ENCODE results near the gene OR2A5. TPM values are rescaled to one million over a fixed set of nuclear protein-coding genes. Genes with fewer than 3 reads are reported as not detected.

Gene OR2A5
- total and polyA plus RNA-seq, 5 experiments from 2014 or later = 0.05 TPM; not detected in 4

GRCh38 chr7:144020340-144020739 lies 28.4 kb upstream of the OR2A5 start:
- Mint-ChIP-seq H3K36me3 (no peaks in the 10 kb centered on the region), H3K27me3 (peaks cover 0 to 3% (median 0%) of the 10 kb centered on the region in 5 donors), H3K27ac (no peak overlapping the region), H3K4me3 (no peak overlapping the region), H3K4me1 (no peaks in the 10 kb centered on the region), H3K9me3 (peaks cover 0 to 7% (median 0%) of the 10 kb centered on the region in 9 donors)
- ATAC-seq = no peak
- POLR2A ChIA-PET = no interaction called here
- DNase-seq = no peak

- H3K4me3 Mint-ChIP-seq = no peak overlapping the region
- peaks cover 0 to 7% (median 0%) of the 10 kb centered on the region in 9 donors for H3K9me3 Mint-ChIP-seq
- DNase-seq (no peak), ATAC-seq (no peak)
- no peak overlapping the region for H3K27ac Mint-ChIP-seq
- H3K27me3 Mint-ChIP-seq = peaks cover 0 to 3% (median 0%) of the 10 kb centered on the region in 5 donors
- POLR2A ChIA-PET = no interaction called here
- no peaks in the 10 kb centered on the region for H3K4me1 Mint-ChIP-seq
- H3K36me3 Mint-ChIP-seq = no peaks in the 10 kb centered on the region
Observed at GRCh38 chr7:144022169-144022568, 26.6 kb upstream of the OR2A5 start.

DNA sequence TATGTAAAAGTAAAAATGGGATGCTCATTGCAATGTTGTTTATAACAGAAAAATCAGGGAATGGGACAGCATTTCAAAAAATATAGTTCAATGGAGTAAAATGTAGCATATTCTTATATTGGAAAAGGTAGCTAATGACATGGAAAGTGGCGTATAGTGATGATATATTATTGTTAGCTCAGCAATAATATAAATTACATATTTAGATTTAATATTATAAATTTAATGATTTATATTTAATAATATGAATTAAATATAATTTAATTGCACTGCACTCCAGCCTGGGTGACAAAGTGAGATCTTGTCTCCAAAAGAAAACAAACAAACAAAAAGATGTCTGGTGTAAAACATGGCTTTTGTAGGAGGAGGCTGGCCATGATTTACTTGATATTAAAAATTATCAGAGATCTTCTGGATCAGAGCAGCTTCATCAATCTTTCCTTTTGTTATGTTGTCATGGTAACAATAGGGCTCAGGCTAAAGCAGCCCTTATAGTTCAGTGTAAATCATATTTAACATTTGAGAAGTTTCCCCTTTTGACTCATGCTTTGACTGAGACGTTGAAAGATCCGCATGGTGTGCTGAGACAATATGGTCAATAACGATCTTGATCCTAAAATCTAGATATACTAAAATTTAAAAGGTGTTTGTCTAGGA lies 25.4 kb upstream of the OR2A5 start:
- POLR2A ChIA-PET = no interaction called here
- peaks cover 0 to 7% (median 0%) of the 10 kb centered on the region in 9 donors for H3K9me3 Mint-ChIP-seq
- no peaks in the 10 kb centered on the region for H3K4me1 Mint-ChIP-seq
- peaks cover 0 to 3% (median 0%) of the 10 kb centered on the region in 5 donors for H3K27me3 Mint-ChIP-seq
- H3K36me3 Mint-ChIP-seq = no peaks in the 10 kb centered on the region
- H3K4me3 Mint-ChIP-seq = no peak overlapping the region
- ATAC-seq = no peak
- H3K27ac Mint-ChIP-seq = no peak overlapping the region
- no peak for DNase-seq

- H3K27ac Mint-ChIP-seq = no peak overlapping the region
- no peaks in the 10 kb centered on the region for H3K36me3 Mint-ChIP-seq
- POLR2A ChIA-PET = no interaction called here
- ATAC-seq (no peak), DNase-seq (no peak)
- H3K27me3 Mint-ChIP-seq = peaks cover 0 to 3% (median 0%) of the 10 kb centered on the region in 5 donors
- no peaks in the 10 kb centered on the region for H3K9me3 Mint-ChIP-seq
- H3K4me1 Mint-ChIP-seq = no peaks in the 10 kb centered on the region
- H3K4me3 Mint-ChIP-seq = no peak overlapping the region
Observed at GRCh38 chr7:144024213-144024612, 24.5 kb upstream of the OR2A5 start.

DNA sequence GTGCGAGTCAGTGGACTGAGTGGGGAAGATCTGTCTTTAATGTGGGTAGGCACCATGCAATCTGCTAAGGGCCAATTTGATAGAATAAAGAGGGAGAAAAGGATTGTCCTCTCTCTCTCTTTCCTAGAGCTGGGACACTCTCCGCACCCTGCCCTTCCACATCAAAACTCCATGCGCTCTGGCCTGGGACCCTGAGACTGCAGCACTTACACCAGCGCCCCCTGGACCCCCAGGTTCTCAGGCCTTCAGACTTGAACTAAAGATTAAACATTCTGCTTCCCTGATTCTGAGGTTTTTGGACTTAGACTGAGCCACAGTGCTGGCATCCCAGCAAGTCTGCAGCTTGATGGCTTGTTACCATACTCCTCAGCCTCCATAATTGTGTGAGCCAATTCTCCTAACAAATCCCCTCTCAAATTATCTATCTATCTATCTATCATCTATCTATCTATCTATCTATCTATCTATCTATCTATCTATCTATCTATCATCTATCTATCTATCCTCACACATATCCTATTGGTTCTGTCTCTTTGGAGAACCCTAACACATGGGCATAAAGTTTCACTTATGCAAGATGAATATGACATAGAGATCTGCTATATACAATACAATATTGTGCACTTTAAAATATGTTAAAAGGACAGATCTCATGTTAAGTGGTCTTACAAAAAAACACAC lies 22.4 kb upstream of the OR2A5 start:
- no peak overlapping the region for H3K4me3 Mint-ChIP-seq
- H3K27ac Mint-ChIP-seq = no peak overlapping the region
- no peaks in the 10 kb centered on the region for H3K36me3 Mint-ChIP-seq
- ATAC-seq (no peak), DNase-seq (no peak)
- POLR2A ChIA-PET = no interaction called here
- no peaks in the 10 kb centered on the region for H3K9me3 Mint-ChIP-seq
- no peaks in the 10 kb centered on the region for H3K4me1 Mint-ChIP-seq
- H3K27me3 Mint-ChIP-seq = peaks cover 0 to 2% (median 0%) of the 10 kb centered on the region in 5 donors

GRCh38 chr7:144027070-144027469 lies 21.7 kb upstream of the OR2A5 start:
- Mint-ChIP-seq H3K36me3 (no peaks in the 10 kb centered on the region), H3K27me3 (peaks cover 0 to 7% (median 4%) of the 10 kb centered on the region in 5 donors), H3K9me3 (no peaks in the 10 kb centered on the region), H3K27ac (no peak overlapping the region), H3K4me1 (no peaks in the 10 kb centered on the region), H3K4me3 (no peak overlapping the region)
- ATAC-seq (no peak), DNase-seq (no peak)
- POLR2A ChIA-PET = no interaction called here

DNA sequence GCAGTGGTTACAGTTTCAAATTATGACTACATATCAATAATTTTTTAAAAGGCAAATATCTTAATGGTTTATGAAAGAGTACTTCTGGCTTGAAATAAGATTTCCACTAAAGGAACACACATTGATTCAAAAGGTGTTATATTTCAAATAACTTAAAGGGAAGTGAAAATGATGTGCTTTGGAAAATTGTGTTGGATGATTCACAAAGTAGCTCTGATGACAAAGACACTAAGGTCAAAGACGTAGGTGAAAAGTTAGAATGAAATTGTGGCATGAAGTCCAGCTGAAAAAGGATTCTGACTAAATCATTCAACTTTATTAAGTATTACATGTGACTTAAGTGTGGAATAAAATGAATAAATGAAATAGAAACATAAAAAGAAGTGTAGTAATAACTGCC lies 20.8 kb upstream of the OR2A5 start:
- Mint-ChIP-seq H3K36me3 (no peaks in the 10 kb centered on the region), H3K27me3 (peaks cover 4 to 11% (median 6%) of the 10 kb centered on the region in 5 donors), H3K4me1 (no peaks in the 10 kb centered on the region), H3K9me3 (no peaks in the 10 kb centered on the region), H3K4me3 (no peak overlapping the region), H3K27ac (no peak overlapping the region)
- DNase-seq = no peak
- no peak for ATAC-seq
- POLR2A ChIA-PET = no interaction called here

DNA sequence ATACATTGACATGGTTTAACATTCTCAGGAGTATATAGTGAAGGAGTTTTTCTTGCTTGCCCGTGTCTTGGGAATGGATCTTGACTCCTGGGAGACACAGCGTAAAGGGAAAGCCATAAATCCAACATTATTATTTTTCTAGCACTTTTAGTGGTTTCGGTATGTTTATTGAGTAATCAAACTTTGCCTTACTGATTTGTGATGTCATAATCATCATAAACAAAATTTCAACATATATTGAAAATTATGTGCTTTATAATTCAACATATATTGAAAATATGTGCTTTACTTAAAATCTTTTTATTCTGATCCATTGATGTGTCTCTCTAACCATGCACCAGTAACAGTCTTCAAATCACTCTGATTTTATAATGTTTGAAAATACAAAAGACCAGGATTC lies 20.2 kb upstream of the OR2A5 start:
- POLR2A ChIA-PET = no interaction called here
- Mint-ChIP-seq H3K9me3 (no peaks in the 10 kb centered on the region), H3K27ac (no peak overlapping the region), H3K36me3 (no peaks in the 10 kb centered on the region), H3K27me3 (peaks cover 6 to 12% (median 11%) of the 10 kb centered on the region in 5 donors), H3K4me3 (no peak overlapping the region), H3K4me1 (no peaks in the 10 kb centered on the region)
- ATAC-seq (no peak), DNase-seq (no peak)

- Mint-ChIP-seq H3K27ac (no peak overlapping the region), H3K36me3 (no peaks in the 10 kb centered on the region), H3K27me3 (peaks cover 13 to 34% (median 18%) of the 10 kb centered on the region in 5 donors), H3K4me3 (no peak overlapping the region), H3K4me1 (no peaks in the 10 kb centered on the region), H3K9me3 (no peaks in the 10 kb centered on the region)
- DNase-seq = no peak
- POLR2A ChIA-PET = no interaction called here
- no peak for ATAC-seq
Observed at GRCh38 chr7:144032516-144032915, 16.2 kb upstream of the OR2A5 start.

DNA sequence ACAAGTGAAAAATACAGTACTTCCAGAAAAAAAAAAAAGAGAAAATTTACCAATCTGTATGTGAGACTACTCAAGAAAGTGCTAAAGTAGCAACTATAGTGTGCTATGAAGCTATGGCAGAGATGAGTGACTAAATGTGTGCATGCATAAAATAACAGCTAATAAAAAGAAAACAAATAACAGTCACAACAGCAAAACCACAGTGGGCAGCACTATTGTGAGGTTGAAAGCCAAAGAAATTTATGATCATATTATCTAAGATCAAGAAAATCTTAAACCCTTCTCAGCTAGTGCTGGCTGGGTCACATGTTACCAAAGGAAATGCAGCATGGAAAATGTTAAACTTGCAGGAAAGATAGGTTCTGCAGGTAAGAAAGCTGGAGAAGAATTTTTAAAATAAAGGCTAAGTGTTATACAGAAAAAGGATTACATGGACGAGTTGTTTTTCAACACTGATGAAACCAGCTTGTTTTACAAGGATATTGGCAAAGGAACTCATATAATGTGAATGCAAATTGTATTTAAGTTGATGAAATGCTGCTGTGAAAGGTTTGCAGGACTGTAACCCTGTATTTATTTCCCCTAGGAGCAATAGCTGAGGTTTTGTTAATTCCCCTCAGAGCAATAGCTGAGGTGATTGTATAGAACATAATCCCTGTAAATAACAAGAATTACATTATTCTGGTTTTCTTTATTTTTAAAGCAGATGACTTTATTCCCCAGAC lies 15.6 kb upstream of the OR2A5 start:
- no peaks in the 10 kb centered on the region for H3K4me1 Mint-ChIP-seq
- ATAC-seq (no peak), DNase-seq (no peak)
- no peak overlapping the region for H3K4me3 Mint-ChIP-seq
- H3K27me3 Mint-ChIP-seq = peaks cover 12 to 34% (median 18%) of the 10 kb centered on the region in 5 donors
- POLR2A ChIA-PET = no interaction called here
- no peak overlapping the region for H3K27ac Mint-ChIP-seq
- no peaks in the 10 kb centered on the region for H3K9me3 Mint-ChIP-seq
- H3K36me3 Mint-ChIP-seq = no peaks in the 10 kb centered on the region

DNA sequence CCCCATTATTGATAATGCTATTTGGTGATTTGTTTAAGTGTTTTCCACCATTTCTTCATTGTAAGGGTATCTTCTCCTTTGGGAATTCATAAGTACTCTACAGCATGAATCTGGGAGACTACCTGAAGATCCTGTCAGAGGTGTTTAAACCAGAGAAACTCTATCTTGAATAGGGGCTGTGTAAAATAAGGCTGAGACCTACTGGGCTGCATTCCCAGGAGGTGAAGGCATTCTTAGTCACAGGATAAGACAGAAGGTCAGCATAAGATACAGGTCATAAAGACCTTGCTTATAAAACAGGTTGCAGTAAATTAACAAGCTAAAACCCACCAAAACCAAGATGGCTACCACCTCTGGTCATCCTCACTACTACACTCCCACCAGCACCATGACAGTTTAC lies 13.4 kb upstream of the OR2A5 start:
- H3K27ac Mint-ChIP-seq = no peak overlapping the region
- no peaks in the 10 kb centered on the region for H3K36me3 Mint-ChIP-seq
- H3K4me1 Mint-ChIP-seq = no peaks in the 10 kb centered on the region
- POLR2A ChIA-PET = no interaction called here
- peaks cover 0 to under 1% (median 0%) of the 10 kb centered on the region in 9 donors for H3K9me3 Mint-ChIP-seq
- DNase-seq = no peak
- no peak for ATAC-seq
- H3K27me3 Mint-ChIP-seq = peaks cover 13 to 34% (median 18%) of the 10 kb centered on the region in 5 donors
- no peak overlapping the region for H3K4me3 Mint-ChIP-seq

GRCh38 chr7:144036302-144036885 lies 12.4 kb upstream of the OR2A5 start:
- ATAC-seq (no peak), DNase-seq (no peak)
- no peaks in the 10 kb centered on the region for H3K4me1 Mint-ChIP-seq
- no peaks in the 10 kb centered on the region for H3K36me3 Mint-ChIP-seq
- POLR2A ChIA-PET = no interaction called here
- H3K27me3 Mint-ChIP-seq = peaks cover 13 to 34% (median 18%) of the 10 kb centered on the region in 5 donors
- H3K4me3 Mint-ChIP-seq = no peak overlapping the region
- H3K9me3 Mint-ChIP-seq = peaks cover 0 to 1% (median 0%) of the 10 kb centered on the region in 9 donors
- H3K27ac Mint-ChIP-seq = no peak overlapping the region

- Mint-ChIP-seq H3K4me1 (no peaks in the 10 kb centered on the region), H3K4me3 (no peak overlapping the region), H3K36me3 (no peaks in the 10 kb centered on the region), H3K27me3 (peaks cover 7 to 32% (median 17%) of the 10 kb centered on the region in 5 donors), H3K9me3 (peaks cover 0 to 1% (median 0%) of the 10 kb centered on the region in 9 donors), H3K27ac (no peak overlapping the region)
- ATAC-seq (no peak), DNase-seq (no peak)
- POLR2A ChIA-PET = no interaction called here
Observed at GRCh38 chr7:144037414-144038035, 11.2 kb upstream of the OR2A5 start.
